KOPT-K1 (cell line): ENCODE measurements around the gene TXNL4A.
"Not testable (repeated sequence)": the region's sequence is repeated elsewhere in the genome, so short reads cannot be mapped to it uniquely, and the experiment has no call there.

Source experiments
- H3K27ac ChIP-seq: fragments of 200-600 bp; sonication (generic); 2 replicates; pipeline ENCODE4 v1.5.1; 2016; ENCODE audit warnings: antibody characterized with exemption, mild to moderate bottlenecking, low read depth, low read length; ENCODE audit not compliant: poor library complexity, severe bottlenecking
- H3K36me3 ChIP-seq: fragments of 200-600 bp; sonication (generic); 2 replicates; pipeline ENCODE4 v1.5.1; 2017; ENCODE audit warnings: antibody characterized with exemption, mild to moderate bottlenecking, low read length, moderate library complexity; ENCODE audit not compliant: insufficient read depth
- H3K9me3 ChIP-seq: fragments of 200-600 bp; sonication (generic); 2 replicates; pipeline ENCODE4 v1.5.1; 2017; ENCODE audit warnings: antibody characterized with exemption, low read length, mild to moderate bottlenecking; ENCODE audit not compliant: insufficient read depth, poor library complexity, severe bottlenecking

TXNL4A gene

GRCh38 chr18:79962835-79963657 lies 25.3 kb downstream of the TXNL4A start:
- Histone ChIP-seq H3K9me3 (no peaks in the 10 kb centered on the region), H3K27ac (no peak overlapping the region), H3K36me3 (peaks cover 9% of the 10 kb centered on the region; the same call in 1 of the 2 replicates)

GRCh38 chr18:79962311-79962710 lies 26.1 kb downstream of the TXNL4A start:
- Histone ChIP-seq H3K9me3 (no peaks in the 10 kb centered on the region), H3K27ac (no peak overlapping the region), H3K36me3 (0 out of 2 replicates have a peak, but pooled peaks cover 2% of the 10 kb centered on the region)

- Histone ChIP-seq H3K27ac (no peak overlapping the region), H3K36me3 (no peaks in the 10 kb centered on the region), H3K9me3 (no peaks in the 10 kb centered on the region)
These were observed 26.7 kb downstream of the TXNL4A start for GRCh38 chr18:79961527-79962291.

- no peaks in the 10 kb centered on the region for H3K9me3 ChIP-seq
- H3K27ac ChIP-seq: no peak overlapping the region
These were observed 27.3 kb downstream of the TXNL4A start for GRCh38 chr18:79960921-79961526.

GRCh38 chr18:79960161-79960801 lies 28.1 kb downstream of the TXNL4A start:
- peak overlapping the region; percentile 52 for H3K27ac ChIP-seq
- H3K36me3 ChIP-seq, H3K9me3 ChIP-seq: not testable (repeated sequence)

More at GRCh38 chr18:79960921-79961526, 27.3 kb downstream of the TXNL4A start:
- H3K36me3 ChIP-seq: no peaks in the 10 kb centered on the region

GRCh38 chr18:79958981-79959380 lies 29.4 kb downstream of the TXNL4A start:
- H3K36me3 ChIP-seq: no peaks in the 10 kb centered on the region
- H3K27ac ChIP-seq: no peak overlapping the region
- H3K9me3 ChIP-seq: no peaks in the 10 kb centered on the region

- Histone ChIP-seq H3K27ac (no peak overlapping the region), H3K36me3 (no peaks in the 10 kb centered on the region)
These were observed 32.1 kb downstream of the TXNL4A start for GRCh38 chr18:79956276-79956675.

GRCh38 chr18:79955302-79956075 lies 32.9 kb downstream of the TXNL4A start:
- Histone ChIP-seq H3K27ac (no peak overlapping the region), H3K36me3 (no peaks in the 10 kb centered on the region)

More at GRCh38 chr18:79956276-79956675, 32.1 kb downstream of the TXNL4A start:
- no peaks in the 10 kb centered on the region for H3K9me3 ChIP-seq

GRCh38 chr18:79954791-79955190 lies 33.6 kb downstream of the TXNL4A start:
- Histone ChIP-seq H3K9me3 (no peaks in the 10 kb centered on the region), H3K36me3 (no peaks in the 10 kb centered on the region), H3K27ac (no peak overlapping the region)

More at GRCh38 chr18:79955302-79956075, 32.9 kb downstream of the TXNL4A start:
- no peaks in the 10 kb centered on the region for H3K9me3 ChIP-seq

GRCh38 chr18:79953971-79954651 lies 34.3 kb downstream of the TXNL4A start:
- Histone ChIP-seq H3K36me3 (no peaks in the 10 kb centered on the region), H3K27ac (no peak overlapping the region)

GRCh38 chr18:79952996-79953559 lies 35.3 kb downstream of the TXNL4A start:
- Histone ChIP-seq H3K9me3 (no peaks in the 10 kb centered on the region), H3K36me3 (no peaks in the 10 kb centered on the region), H3K27ac (no peak overlapping the region)

More at GRCh38 chr18:79953971-79954651, 34.3 kb downstream of the TXNL4A start:
- H3K9me3 ChIP-seq: no peaks in the 10 kb centered on the region

- Histone ChIP-seq H3K36me3 (no peaks in the 10 kb centered on the region), H3K9me3 (no peaks in the 10 kb centered on the region), H3K27ac (no peak overlapping the region)
These were observed 35.8 kb downstream of the TXNL4A start for GRCh38 chr18:79952456-79952995.
